Hematopoietic multipotent progenitor cell treated with erythropoietin and hydrocortisone succinate and interleukin-3 and kit ligand, for 6 days (in vitro differentiated cells): Measurements from ENCODE around the gene CGNL1.
A peak's percentile ranks its signal among the peaks of the same experiment; 100 is the strongest.

Experiments used
- DNase-seq: peaks from one replicate; pipeline ENCODE4 v3.0.0-alpha.2; 2015

Gene CGNL1, protein sequence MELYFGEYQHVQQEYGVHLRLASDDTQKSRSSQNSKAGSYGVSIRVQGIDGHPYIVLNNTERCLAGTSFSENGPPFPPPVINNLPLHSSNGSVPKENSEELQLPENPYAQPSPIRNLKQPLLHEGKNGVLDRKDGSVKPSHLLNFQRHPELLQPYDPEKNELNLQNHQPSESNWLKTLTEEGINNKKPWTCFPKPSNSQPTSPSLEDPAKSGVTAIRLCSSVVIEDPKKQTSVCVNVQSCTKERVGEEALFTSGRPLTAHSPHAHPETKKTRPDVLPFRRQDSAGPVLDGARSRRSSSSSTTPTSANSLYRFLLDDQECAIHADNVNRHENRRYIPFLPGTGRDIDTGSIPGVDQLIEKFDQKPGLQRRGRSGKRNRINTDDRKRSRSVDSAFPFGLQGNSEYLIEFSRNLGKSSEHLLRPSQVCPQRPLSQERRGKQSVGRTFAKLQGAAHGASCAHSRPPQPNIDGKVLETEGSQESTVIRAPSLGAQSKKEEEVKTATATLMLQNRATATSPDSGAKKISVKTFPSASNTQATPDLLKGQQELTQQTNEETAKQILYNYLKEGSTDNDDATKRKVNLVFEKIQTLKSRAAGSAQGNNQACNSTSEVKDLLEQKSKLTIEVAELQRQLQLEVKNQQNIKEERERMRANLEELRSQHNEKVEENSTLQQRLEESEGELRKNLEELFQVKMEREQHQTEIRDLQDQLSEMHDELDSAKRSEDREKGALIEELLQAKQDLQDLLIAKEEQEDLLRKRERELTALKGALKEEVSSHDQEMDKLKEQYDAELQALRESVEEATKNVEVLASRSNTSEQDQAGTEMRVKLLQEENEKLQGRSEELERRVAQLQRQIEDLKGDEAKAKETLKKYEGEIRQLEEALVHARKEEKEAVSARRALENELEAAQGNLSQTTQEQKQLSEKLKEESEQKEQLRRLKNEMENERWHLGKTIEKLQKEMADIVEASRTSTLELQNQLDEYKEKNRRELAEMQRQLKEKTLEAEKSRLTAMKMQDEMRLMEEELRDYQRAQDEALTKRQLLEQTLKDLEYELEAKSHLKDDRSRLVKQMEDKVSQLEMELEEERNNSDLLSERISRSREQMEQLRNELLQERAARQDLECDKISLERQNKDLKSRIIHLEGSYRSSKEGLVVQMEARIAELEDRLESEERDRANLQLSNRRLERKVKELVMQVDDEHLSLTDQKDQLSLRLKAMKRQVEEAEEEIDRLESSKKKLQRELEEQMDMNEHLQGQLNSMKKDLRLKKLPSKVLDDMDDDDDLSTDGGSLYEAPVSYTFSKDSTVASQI

DNA sequence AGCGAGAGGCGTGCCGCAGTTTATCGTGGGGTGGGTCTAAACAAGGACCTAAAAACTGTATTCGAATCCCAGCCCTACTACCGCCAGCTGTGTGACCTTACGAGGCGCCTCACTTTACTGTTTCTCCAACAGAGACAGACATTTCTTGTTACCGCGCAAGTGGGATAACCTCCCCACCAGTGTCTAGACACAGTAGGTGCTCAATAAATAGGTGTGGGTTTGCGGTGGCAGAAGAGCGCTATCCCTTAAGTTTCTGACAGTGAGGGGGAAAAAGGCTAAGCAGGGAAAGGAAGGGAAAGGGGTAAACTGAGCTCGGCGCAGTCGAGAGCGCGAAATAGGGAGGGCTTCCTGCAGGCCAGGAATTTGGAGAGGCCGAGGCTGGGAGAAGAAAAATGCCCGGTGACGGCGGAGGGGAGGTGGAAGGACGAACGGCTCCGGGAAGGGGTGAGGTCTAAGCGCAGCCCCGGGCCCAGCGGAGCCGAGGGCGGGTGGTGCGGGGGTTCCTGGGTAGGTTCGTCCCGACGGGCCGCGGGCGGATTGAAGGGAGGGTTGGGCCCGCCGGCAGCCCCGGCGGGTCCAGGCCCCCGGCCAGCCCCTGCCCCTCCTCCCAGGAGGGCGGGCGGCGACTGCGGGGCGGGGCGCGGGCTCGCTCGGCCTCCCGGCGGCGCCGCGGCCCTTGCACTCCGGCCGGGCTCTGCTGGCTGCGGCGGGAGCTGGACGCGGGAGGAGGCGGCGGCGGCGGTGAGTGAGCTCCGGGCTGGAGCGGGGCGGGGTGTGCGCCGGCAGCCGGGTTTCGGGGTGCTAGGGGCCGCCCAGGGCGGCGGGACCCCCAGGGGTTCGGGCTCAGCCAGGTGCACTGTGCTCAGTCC lies at the start of gene CGNL1:
Gene CGNL1 (plus strand): TSS at position 679 of the 869 bp plus-strand sequence. CDS start 61,495 bp downstream, outside the sequence.
- no peak for DNase-seq

DNA sequence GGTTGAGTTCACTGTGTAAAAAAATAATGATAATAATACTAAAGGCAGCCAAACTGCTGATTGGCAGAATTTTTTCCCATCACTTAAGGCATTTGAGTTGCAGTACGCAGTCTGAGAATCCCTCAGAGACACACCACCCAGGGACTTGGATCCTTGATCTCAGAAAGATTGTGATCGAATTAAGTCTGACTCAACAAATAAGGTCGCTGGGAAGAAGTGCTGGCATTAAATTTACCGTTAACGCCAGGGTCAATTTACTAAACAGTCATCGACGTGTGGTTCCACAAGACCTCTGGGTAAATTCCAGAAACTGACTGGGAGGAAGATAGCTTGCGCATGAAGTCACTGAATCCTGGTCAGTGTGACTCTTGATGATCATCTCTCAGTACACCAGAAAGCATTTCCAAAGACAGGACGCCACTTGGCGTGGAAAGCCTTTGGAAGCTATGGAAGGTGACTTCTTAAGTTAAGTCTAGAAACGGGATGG lies 48.3 kb upstream of the CGNL1 start:
- no peak for DNase-seq

DNA sequence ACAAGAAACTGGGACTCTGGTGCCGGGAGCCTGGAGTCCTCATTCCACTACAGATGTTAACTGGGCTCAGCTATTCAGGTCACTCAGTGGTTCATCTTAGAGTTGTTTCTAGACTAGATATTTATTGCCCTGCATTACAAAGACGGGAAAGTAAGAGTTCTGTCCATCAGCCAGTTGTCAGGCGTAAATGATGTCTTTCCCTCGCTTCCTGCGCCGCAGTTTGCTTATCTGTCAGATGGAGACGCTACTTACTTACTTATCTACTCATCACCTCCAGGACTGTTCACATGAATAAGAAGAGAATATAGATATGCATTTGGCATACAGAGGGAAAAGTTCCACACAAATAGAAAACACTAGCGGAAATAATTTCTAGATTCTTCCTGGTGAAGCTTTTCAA lies 47.8 kb upstream of the CGNL1 start:
- no peak for DNase-seq

DNA sequence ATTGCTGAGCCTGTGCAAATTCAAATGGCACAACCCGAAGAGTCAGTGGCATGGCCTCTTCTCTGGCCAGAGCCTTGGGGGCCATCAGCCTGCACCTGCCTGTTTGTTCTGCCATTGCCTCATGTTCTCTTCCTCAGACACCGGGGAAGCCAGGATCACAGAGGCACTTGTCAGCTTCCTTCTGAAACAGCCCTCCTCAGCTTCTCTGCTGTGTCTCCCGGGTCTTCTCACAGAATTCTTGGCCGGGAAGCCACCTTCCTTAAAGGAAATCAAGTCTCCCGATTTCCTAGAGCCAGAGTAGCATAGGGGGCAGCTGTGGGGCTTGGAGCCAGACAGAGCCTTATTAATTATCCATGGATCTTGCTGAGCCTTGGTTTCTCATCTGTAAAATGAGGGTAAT lies 47.4 kb upstream of the CGNL1 start:
- DNase-seq, result no peak

DNA sequence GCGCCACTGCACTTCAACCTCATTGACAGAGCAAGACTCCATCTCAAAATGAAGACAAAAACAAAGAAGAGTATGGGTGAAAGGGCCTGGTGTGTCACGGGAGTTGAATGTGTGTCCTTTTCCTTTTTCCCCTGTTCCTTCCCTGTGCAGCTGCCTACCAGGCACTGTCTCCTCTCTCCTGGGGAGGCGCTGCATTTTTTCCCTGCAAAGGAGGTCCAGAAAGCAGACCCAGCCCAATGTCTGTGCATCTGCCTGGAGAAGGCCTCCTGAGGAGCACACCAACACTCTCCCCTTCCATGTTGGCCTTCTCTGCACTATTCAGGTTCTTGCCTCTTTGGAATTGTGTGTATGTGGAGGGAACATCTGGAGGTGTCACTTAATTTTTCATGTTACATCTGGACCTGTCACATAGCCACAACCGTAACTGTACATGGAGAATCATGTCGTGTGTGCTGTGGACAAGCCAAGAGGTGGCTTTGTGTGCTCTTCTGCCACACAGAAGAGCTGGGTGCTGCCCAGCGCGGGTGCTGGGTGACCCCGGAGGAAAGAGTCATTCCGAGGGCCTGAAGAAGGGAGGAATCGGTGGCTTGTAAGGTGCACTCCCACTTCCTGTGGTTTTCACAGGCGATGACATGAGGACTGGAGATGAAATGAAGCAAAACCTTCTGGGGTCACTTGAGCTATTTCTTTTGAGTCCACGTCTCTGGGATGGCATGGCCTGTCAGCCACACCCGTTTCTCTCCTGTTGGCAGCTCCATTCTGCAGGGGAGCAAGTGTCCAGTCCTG lies 46.5 kb upstream of the CGNL1 start:
- no peak for DNase-seq

DNA sequence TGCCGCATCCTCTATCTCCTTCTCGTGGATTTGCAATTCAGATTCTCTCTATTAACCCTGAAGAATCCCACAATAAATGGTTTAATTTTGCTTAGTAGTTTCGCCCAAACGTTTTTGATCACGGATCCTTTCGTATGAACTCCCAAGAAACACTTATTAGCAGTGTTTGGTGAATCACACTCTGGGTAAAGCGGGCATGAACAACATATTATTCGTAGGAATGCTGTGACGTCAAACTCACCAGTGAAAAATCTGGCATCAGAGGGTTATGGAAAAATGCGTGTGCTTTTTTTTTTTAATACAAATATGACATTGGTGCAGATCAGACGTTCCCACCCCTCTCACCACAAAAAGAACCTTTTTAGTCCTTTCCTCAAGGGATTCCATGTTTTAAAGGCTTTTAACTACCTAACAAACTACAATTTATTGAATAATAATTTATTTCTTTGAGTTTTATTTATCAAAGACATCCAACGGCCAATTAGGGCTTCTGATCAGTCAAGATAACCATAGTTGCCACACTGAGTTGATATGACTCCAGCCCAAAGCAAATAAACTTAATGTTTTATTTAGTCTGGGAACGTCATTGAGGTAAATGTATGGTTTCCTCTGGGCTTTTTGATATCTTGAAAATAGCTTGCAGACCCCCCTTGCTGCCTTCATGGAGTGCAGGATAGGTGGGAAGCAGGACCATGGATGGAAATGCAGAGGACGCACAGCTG lies 45.5 kb upstream of the CGNL1 start:
- no peak for DNase-seq

DNA sequence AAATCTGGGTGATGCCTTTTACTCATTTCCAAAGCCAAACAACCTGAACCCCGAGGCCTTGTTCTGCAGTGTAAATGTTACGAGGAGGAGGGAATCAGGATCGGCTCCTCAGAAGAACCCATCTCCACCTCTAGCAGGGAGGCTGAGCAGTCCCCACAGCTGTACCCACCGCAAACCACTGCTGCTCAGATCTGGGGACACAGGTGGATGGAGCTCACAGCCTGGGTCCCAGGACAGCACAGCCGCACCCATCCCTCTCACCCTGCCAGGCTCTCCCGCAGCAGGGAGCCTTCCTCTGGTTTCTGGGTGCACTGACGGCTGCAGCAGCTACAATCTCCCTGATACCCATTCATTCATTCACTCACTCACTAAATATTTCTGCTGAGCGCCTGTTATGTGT lies 44.0 kb upstream of the CGNL1 start:
- DNase-seq, result no peak

DNA sequence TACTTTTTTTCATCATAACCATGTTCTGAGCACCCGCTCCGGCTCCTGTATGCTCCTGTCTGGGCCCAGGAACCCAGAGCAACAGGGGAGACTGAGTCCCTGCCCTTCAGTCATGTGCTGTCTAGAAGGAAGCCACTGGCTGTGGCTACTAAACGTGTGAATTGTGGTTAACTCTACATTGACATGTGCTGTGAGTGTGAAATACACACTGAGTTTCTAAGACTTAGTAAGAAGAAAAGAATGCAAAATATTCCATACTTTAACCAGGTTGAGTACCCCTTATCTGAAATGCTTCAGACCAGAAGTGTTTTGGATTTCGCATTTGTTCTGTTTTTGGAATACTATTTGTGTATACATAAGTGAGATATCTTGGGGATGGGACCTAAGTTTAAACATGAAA lies 42.8 kb upstream of the CGNL1 start:
- DNase-seq, result no peak

DNA sequence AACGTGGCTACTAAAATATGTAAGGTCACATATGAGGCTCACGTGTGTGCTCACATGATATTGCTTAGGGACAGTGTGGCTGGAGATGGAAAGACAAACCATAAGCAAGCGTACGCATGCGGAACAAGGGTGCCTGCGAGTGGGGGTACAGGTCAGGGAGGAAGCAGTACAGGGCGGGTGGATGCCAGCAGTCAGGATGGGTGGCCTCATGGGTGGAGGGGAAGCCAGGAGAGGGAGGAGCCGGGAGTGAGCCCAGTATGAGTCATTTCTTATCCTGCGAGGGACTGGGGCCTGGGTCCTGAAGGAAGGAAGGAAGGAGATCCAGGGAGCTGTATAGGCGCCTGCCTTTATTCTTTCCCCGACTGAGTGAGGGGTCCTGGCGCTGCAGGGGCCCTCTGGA lies 42.0 kb upstream of the CGNL1 start:
- no peak for DNase-seq

DNA sequence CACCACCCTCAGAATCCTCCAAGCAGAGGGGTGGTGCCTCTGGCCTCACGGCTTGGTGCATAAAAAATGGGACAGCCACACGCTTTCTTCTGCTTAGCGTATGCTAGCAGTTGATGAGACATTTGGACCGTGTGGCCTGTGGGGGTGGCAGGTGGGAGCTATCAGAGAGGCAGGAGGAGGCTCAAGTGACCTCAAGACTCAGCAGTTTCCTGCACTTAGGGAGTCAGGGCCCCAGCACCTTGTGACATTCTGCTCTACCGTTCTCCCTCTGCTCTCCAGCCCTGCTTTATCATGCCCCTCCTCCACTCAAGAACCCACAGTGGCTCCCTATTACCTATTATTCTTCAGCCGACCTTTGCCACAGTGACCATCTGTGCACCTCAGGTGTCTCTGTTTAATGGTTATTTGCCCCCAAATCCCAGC lies 41.0 kb upstream of the CGNL1 start:
- no peak for DNase-seq

DNA sequence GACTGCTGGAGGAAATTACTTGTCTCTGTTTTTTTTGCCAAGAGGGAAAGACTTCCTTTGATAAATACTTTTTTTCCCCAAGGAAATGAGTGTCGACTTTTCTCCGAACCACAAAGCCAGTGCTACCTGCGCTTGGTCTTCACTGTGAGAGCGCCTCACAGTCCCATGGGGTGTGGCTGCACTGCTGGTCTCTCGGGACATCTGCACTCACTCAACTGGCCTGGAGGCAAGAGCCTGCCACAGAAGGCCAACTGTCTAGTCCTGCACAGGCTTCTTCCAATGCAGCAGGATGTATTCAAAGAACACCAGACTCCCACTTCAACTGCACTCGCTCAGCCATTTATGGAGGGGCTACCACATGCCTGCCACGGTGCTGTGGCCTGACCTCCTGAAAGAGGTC lies 40.6 kb upstream of the CGNL1 start:
- no peak for DNase-seq

DNA sequence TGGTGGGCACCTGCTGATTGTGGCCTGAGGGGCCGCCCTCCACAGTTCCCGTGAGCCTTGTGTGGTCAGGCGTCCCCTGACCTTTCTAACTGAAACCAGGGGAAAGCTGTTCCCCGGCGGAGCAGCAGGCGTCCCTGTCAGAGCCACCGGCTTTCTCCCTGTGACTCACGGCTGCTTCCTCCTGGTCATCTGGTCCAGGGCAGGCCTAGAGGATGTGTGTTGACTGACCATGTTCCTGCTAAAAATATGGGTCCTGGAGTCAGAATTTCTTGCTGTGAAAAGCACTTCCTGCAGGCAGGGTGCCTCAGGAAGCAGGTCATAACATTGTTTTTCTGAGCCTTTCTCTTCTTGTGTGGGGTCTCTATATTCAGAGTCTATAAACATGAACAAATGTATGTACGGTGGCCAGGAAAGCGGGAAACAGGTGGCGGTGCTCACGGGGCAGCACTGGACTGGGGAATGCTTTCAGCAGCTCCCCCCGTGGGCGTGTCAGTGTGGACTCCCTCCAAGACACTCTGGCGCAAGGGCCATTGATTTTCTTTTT lies 38.4 kb upstream of the CGNL1 start:
- no peak for DNase-seq

DNA sequence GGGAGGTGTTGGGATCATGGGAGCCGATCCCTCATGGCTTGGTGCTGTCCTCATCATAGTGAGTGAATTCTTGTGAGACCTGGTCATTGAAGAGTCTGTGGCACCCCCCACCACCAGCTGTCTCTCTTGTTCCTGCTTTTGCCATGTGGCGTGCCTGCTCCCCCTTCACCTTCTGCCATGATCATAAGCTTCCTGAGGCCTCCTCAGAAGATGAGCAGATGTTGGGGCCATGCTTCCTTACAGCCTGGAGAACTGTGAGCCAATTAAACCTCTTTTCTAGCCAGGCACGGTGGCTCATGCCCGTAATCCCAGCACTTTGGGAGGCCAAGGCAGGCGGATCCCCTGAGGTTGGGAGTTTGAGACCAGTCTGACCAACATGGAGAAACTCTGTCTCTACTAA lies 37.0 kb upstream of the CGNL1 start:
- no peak for DNase-seq

DNA sequence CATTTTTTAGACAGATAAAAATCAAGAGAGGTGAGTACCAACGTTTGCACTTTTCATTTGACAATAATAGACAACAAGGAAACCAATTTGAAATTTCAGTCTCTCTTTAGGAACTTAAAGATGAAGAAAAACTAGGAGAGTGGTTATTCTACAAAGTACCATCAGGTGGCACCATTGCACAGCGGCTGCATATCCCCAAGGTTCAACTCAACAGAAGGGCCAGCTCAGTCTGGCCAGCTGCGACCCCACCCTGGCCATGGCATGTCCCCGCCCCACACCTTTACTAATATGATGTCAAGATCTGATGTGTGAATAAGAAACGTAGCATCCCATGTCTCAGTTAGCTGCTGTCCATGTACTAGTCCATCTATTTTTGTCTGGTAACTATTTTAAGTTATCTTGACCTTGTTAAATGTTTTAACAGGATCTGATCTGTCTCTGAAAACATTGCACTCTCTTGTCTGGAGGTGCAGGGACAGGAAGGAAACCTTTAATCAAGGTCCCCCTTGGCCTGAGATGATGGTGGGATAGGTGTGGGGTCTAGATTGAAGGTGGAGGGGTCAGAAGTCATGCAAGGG lies 35.5 kb upstream of the CGNL1 start:
- peak; percentile 72 for DNase-seq

DNA sequence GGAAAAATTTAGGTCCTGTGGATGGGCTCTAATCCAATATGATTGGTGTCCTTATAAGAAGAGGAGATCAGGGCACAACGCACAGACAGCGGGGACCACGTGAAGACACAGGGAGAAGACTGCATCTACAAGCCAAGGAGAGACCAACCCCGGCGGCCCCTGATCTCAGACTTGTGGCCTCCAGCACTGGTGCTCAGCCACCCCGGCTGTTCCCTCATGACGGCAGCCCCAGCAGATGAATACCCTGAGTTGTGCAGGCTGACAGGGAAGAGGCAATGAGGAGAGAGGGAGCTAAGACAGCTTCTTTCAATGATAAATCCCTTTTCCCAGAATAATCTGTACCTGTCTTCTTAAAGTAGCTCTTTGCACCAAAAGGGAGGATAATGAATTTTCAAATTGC lies 33.3 kb upstream of the CGNL1 start:
- DNase-seq, result no peak

DNA sequence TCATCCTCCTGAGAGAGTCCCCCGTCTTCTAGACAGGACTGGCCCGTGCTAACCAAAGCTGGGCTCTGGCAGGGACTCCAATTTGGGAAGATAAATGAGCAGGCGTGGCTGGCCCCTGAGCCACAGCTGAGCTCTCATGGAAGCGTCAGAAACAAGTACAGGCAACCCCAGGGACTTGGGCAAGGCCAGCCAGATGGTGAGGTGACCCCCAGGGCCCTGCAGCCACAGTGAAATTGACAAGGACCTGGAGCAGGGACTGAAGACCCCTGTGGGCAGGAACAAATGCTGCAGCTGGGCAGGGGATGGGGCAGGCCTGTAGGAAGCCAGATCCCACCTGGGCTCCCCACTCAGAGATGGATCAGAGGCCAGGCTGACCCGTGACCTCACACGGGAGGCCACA lies 32.8 kb upstream of the CGNL1 start:
- no peak for DNase-seq

DNA sequence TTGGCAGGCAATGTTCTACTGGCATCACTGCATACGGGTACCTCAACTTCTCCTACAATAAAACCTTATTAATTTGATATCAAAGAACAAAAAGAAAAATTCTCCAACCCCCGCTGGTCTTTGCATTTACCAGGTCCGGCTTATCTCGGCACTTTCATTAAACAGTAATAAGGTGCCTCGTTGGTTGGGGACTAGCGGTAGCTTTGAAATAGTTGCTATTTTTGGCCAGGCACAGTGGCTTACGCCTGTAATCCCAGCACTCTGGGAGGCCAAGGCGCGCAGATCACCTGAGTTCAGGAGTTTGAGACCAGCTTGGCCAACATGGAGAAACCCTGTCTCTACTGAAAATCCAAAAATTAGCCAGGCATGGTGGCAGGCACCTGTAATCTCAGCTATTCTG lies 32.0 kb upstream of the CGNL1 start:
- no peak for DNase-seq

DNA sequence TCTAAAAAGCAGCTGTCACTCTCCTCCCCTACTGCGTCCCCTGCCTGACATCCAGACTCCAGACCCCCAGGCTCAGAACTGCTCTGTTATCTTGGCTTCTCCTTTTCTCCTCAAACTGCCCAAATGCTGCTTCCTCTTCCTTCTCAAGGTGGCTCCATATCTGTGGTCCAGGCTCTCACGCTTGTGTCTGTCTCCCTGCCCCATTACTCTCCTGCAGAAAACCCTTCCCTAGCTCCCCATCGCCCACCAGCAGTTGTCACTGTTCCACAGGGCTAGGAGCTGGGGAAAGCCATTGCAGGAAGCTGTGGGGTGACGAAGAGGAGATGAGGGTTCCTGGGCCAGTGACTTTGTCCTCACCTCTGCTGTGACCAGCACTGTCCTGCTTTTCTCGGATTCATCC lies 30.7 kb upstream of the CGNL1 start:
- peak; percentile 17 for DNase-seq

DNA sequence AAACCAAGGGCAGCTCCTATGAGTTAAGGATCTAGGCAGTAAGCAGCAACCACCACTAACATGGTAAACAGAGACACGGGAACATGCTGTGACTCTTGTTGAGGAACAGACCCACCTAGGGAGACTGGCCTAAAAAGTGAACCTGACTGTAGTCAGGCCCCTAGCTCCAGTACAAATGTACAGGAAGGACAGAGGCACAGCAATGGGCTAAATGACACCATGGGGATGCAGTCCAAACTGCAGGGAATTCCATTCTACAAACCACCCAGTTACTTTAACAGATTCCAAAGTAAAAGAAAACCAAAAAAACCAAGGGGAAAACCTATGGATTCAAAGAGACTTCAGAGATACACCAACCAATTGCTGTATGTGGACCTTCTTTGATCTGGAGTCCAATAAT lies 28.2 kb upstream of the CGNL1 start:
- DNase-seq, result no peak
